GM21786 (cell line): ENCODE measurements around the gene CNIH4.
"Not testable (repeated sequence)": the region's sequence is repeated elsewhere in the genome, so short reads cannot be mapped to it uniquely, and the experiment has no call there.

ENCODE experiments used
- ATAC-seq: cut with Tn5 transposase; IDR thresholded peaks from one replicate; pipeline ENCODE4 v1.9.1; 2021; ENCODE audit not compliant: unreplicated experiment

CNIH4 gene

DNA sequence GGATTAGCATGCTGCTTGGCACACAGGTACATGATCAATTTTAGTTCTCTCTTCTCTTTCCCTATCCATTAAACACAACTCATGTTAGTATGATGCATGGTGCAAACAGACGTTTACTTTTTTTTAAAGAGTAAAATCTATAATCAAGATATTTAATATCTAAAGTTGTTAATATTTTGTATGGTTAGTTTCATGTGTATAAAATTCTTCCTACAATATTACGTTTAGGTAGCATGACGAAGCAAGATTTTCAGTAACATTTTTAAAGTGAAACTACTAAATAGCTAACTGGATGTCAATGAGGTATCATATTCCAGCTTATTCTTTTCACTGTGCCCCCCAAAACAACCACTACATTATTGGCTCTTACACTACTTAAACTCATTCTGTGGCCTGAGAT is 36.6 kb downstream of the CNIH4 start:
- ATAC-seq: no peak

DNA sequence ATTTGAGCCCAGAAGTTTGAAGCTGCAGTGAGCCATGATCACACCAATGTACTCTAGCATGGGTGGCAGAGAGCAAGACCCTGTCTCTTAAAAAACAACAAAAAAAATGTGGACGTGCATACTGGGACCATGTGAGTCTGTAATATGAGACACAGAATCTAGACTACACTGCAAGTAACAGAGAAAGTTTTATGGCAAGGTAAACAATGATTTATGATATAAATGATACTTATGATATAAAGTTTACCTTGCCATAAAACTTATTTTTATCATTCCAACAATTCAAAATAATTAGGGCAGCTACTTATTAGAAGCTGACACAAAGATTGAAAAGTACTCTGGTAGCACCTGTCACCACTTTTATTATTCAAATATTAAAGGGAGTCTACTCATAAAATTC is 43.2 kb downstream of the CNIH4 start:
- no peak for ATAC-seq

DNA sequence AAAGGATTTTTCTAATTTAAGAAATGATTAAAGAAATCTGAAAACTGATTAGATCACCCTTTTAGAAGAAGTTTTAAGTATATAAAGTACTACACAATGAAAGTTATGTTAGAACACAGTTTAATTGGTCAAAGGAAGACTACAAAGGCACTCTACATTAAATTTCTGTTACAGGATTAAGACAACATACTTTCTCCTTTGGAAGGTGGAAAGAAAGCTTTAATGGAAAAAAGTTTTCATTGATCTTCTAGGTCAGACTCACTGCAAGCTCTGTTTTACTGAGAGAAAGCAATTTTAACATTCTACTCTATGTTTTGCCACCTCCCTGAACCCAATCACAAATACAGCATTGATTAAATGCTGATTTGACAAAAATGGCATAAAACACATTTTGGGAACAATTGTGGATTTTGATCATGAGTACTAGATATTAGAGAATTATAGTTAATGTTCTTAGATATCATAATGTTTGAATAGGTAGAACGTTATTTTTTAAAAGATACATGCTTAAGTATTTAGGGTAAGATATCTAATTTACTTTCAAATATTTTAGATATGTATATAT is 45.9 kb downstream of the CNIH4 start:
- no peak for ATAC-seq

DNA sequence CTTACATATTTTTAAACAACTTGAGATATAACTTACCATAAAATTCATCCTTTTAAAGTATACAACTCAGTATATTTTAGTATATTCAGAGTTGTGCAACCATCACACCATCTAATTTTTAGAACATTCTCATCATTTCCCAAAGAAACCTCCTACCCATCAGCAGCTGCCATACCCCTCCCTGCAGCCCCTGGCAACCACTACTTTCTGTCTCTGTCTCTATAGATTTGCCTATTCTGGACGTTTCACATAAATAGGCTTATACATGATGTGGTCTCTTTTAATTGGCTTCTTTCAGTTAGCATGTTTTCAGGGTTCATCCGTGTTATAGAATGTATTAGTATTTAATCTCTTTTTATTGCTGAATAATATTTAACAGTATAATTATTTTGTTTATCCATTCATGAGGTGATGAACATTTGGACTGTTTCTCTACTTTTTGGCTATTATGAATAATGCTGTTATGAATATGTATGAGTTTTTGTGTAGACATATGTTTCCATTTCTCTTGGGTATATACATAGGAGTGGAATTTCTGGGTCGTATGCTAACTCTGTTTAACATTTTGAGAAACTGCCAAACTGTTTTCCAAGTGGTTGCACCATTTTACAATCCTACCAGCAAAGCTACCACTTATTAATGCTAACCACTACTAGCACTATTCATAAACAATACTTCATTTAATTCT is 48.4 kb downstream of the CNIH4 start:
- ATAC-seq: no peak

DNA sequence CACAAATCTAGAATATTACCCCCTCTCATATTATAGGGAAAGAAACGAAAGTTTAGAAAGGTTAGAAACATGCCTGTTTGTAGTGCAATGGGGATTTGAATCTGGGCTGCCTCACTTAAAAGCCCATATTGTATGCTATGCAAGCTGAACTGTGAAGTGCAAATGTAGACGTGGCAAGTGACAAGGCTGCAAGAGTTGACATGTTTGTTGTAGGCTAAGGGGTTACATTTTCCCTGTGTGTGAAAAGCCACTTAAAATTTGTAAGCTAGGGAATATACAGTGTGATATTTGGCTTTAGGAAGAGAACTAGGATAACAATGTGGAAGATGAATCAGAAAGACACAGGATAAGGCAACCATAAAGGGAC is 48.9 kb downstream of the CNIH4 start:
- ATAC-seq: no peak

DNA sequence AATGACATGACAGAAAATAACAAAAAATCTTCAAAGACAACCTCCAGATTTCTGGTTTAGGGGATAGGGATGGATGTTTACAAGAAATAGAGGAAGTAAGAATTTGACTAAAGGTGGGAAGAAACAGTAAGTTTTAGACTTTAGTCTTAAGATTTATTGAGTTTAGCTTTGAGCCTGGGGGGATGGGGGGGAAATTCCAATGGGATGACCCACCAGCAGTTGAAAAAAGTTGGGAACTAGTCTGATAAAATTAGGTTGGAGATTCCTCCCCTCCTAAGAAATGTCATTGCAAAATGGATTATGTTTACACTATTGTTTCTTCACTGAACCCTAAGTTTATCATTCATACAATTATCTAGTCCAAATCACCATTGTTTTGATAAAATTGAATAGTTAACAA is 49.5 kb downstream of the CNIH4 start:
- ATAC-seq: no peak

DNA sequence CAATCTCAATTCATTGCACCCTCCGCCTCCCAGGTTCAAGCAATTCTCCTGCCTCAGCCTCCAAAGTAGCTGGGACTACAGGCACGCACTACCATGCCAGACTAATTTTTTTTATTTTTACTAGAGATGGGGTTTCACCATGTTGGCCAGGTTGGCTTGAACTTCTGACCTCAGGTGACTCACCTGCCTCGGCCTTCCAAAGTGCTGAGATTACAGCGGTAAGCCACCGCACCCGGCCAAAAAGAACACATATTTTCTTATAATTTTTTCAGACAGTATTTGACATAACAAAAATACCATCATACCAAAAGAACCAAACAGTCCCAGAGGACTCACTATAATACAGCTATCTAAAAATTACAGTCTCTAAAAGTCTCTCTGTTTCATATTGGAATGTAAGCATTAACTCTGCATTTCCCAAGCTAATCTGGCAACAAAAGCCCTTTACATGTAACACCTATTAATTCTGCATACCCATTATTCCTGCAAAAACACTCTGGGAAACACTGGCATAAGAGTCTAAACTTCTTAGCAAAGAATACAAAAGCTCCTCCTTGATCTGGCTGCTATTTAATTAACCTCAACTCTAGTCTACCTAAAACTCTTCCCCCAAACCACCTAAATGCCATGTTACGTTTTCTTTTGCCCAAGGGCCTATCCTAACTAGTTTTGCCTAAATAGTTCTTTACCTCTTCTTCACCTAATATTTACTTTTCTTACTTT is 51.1 kb downstream of the CNIH4 start:
- no peak for ATAC-seq

DNA sequence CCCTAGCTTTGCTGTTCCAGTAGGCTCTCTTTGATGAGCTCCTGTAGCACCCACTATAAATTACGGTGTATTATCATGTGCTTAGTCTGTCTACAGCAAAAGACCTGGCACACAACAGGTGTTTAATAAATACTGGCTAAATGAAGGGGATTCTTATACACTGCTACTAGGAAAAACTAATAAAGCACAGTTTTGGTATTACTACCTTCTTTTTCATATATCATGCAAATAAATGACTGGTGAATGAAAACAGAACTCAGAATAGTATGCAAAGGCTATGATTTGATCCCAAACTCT is 51.6 kb downstream of the CNIH4 start:
- ATAC-seq: no peak

DNA sequence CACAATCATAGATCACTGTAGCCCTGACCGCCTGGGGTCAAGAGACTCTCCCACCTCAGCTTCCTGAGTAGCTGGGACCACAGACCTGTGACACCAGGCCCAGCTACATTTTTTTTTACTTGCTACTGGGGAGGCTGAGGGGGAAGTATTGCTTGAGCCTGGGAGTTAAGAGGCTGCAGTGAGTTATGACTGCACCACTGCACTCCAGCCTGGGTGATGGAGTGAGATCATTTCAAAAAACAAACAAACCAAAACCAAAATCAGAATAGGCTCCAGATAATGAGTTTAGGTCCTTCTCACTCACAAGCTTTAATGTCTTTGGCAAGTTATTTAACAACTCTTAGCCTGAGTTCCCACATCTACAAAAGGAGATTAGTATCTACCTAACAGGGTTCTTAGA is 55.1 kb downstream of the CNIH4 start:
- no peak for ATAC-seq

DNA sequence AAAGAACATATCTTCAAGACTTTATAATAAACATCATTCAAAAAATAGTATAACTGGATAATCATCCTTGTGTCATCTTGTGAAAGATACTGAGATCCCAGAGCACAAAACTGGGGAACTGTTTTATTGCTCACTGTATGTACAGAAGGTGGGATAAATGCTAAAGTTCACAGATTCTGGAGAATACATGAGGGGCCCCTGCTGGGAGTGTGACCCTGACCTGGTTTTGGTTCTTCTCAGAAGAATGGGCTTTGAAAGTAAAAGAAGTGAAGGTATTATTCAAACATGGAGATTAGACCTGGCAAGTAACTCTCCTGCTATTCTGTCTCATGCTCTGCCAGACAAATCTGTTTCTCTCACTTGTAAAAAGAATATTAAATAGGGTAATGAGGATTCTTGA is 63.4 kb downstream of the CNIH4 start:
- no peak for ATAC-seq

DNA sequence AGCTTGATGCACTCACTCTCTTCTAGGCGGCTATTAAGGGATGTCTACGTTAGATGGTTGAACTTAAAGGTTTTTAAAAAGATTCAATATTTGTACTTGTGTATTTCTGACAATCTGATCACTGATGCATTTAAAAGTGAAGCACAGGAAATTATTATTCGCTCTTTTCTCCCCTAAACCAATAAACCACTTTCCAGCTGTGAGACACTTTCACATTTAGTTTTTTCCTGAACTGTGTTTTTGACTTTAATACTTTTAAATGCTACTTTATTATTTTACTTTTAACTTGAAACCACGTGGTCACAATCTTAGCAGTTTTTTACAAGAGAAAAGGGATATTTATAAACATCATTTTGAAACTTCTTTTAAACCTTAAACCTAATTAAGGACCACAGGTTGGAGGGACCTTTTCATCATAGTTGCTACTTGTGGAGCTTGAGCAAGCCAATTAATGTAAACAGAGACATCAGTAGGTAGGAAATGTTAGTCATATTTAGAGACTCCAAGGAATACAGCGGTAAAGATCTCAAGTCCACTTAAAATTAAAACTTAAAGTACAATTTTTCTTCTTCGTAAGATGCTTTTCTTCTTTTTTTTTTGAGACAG is 68.7 kb downstream of the CNIH4 start:
- no peak for ATAC-seq

DNA sequence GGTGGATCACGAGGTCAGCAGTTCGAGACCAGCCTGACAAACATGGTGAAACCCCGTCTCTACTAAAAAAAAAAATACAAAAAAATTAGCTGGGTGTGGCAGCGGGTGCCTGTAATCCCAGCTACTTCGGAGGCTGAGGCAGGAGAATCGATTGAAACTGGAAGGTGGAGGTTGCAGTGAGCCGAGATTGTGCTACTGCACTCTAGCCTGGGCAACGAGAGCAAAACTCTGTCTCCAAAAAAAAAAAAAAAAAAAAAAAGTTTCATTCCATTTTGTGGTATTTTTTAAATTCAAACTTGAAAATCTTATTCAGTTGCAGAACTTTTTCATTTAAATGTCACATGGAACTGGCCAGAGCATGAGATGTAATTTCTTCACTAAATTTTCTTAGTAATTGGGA is 70.2 kb downstream of the CNIH4 start:
- ATAC-seq: not testable (repeated sequence)

DNA sequence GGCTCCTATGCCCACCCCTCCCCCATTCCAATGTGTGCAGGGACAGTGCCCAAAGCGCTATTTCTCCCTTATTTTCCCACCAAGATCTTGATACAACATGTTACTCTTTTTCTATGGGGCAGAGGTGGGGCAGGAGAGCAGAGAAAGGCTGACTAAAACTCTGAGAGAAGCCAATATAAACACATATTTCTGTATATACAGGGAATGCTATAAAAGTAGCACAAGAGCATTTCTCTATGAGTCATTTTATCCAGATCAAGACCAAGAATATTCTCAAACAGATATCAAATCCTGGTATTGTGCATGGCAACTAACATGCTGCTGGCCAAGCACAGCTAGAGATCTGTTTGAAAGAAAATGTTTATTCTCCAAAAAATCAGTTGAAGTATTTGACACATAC is 70.7 kb downstream of the CNIH4 start:
- ATAC-seq: no peak

DNA sequence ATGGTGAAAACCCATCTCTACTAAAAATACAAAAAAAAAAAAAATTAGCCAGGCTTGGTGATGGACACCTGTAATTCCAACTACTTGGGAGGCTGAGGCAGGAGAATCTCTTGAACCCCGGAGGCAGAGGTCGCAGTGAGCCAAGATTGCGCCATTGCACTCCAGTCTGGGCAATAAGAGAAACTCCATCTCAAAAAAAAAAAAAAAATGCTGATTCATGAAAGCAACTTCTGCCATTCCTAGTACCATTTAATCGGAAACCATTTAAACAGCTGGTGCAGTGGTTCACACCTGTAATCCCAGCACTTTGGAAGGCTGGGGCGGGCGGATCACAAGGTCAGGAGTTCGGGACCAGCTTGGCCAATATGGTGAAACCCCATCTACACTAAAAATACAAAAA is 72.0 kb downstream of the CNIH4 start:
- not testable (repeated sequence) for ATAC-seq
